Islet of Langerhans (tissue), 1 donor: ENCODE results near the gene ZNF275.
"Not testable (repeated sequence)": the region's sequence is repeated elsewhere in the genome, so short reads cannot be mapped to it uniquely, and the experiment has no call there.

Source experiments
- FAIRE-seq: peaks from one replicate; lab custom pipeline; 2011; peaks lifted over from hg19 to GRCh38; lab: Jason Lieb, UNC

The ZNF275 gene

DNA sequence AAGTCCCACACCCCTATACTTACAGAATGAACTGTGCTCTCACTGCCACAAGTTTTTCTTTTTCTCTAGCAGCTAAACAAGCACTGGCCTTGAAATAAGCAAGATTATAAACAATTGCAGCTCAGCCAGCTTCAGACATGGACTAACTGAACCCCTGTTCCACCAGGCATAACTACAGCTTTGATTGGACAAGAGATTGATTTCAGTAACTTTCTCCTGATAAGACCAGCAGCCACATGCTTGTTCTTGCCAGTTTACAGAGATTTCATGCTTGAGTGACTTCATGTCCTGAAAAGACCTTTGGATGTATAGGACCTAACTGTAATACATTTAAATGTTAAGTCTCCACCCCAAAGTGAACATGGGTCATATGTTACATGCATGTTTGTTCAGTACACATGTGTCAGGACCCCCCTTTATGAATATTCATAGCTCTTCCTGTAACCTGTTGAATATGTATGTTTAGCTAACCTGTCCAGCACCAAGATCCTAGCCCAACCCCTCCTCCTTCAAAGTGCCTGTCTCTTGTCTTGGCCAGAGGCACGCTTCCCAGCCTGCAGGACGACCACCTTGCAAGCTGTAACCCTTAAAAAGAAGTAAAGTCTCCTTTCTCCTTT lies 27.9 kb downstream of the ZNF275 start:
- peak; percentile 93 for FAIRE-seq

DNA sequence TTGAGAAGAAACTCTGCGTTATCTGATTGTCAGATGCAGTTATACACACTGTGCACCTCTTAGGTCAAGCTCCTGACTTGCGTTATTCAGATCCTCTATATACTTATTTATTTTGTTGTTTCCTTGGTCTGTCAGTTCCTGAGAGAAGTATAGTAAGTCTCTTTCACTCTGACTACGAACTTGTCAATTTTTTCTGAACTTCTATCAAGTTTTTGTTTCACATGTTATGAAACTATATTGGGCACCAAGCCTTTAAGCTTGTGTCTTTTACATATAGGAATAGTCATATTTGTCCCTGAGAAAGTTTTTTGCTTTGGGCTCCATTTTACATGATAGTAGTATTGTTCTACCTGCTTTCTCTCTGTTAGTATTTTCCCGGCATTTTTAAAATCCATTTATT lies 31.7 kb downstream of the ZNF275 start:
- FAIRE-seq, result no peak

DNA sequence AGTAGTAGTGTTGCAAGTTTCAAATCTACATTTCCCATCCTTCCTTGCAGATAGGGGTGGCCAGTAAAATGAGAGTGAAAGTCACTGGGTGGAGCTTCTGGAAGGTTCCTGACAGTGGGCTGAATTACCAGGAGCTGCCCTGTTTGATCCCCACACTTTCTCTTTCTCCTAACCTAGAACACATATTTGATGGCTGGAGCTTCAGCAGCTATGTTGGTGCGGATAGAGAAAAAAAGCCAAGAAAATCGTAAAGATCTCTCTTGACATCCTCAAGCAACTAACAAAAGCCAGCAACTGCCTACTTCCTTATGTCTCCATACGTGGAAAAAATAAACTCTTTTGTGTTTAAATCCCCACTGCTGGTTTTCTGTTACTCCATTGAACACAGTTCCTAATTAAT lies 32.2 kb downstream of the ZNF275 start:
- no peak for FAIRE-seq

- FAIRE-seq, result peak; percentile 27
Measured at GRCh38 chrX:153366878-153367538, 33.1 kb downstream of the ZNF275 start.

DNA sequence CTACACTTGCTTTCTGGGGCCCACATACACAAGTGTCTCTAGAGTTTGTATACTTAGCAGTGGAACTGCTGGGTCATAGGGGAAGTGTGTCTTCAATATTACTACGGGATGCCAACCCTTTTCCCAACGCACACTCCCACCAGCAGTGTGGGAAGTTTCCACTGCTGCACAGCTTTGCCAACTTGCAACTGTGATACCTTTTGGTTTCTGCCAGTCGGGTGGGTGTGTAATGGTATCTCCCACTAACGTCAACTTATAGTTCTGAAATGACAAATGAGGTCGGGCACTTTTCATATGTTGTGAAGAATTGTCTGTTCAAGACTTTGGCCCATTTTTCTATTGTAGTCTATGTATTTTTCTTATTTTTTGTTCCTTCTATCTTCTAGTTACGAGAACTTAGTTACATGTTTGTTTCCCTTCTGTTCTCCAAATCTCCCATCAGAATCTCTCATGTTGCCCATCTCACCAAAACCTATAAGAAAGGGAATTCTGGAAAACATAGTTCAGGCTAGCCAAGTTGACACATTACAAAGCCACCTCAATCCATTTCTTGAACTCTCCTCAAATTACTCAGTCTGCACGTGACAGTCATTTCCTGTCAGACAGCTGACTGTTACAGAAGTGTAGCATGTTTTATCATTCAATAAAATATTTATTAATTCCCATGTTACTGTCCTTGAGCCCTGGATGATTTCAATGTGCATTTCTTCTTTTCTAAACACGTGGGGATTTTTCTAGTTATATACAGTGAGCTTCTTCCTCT lies 36.5 kb downstream of the ZNF275 start:
- peak; percentile 60 for FAIRE-seq

DNA sequence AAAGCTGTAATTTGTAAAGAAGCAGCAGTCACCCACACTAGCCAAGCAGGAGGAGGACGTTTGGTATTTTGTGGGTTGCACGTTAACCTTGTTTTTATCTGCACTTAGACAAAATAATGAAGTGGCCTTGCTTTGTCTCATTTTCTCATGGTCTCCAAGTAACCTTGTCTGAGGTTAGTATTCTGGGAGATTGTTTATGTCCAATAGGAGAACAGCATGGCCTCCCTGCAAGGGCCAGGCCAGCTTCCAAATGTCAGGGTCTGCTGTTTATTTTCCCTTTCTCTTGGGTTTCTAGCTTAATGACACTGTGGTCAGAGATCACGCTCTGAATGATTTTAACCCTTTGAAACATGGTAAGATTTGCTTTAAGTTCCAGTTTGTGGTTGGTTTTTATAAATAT lies 37.3 kb downstream of the ZNF275 start:
- no peak for FAIRE-seq

GRCh38 chrX:153372949-153373348 lies 39.0 kb downstream of the ZNF275 start:
- no peak for FAIRE-seq

- no peak for FAIRE-seq
Measured at GRCh38 chrX:153374426-153374825, 40.5 kb downstream of the ZNF275 start.

GRCh38 chrX:153375571-153375970 lies 41.6 kb downstream of the ZNF275 start:
- no peak for FAIRE-seq

DNA sequence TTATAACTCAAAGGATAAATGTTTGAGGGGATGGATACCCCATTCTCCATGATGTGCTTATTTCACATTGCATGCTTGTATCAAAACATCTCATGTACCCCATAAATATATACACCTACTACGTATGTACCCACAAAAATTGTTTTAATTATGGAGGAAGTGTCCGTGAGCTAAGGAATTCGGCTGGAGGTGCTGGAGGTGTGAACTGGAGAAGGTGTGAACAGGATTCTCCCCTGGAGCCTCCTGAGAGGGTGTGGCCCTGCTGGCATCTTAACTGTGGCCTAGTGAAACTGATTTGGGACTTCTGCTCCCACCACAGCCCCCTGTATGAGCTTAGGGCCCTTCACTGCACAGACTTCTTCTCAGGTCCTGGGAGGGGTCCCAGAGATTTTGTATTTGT lies 43.8 kb downstream of the ZNF275 start:
- FAIRE-seq, result no peak

DNA sequence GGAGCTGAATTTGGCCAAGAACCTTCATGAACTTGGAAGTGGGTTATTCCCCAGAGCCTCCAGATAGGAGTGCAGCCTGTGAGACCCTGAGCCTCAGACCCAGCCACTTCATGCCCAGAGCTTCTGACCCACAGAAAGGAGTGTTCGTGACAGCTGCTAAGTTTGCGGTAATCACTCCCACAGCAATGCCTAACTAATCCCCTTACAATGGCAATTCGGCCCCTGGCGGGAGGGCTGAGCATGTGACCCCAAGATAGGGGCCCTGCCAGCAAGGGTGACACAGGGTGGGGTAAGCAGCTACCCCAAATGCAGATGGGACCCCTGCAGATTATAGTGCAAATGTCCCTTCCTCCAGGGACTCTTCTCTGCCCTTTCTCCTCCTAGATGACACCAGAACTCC lies 44.7 kb downstream of the ZNF275 start:
- FAIRE-seq, result no peak

- no peak for FAIRE-seq
Measured at GRCh38 chrX:153379508-153379907, 45.6 kb downstream of the ZNF275 start.

GRCh38 chrX:153379971-153380581 lies 46.1 kb downstream of the ZNF275 start:
- no peak for FAIRE-seq

- FAIRE-seq, result no peak
Measured at GRCh38 chrX:153380691-153381090, 46.7 kb downstream of the ZNF275 start.

- FAIRE-seq, result peak; percentile 97
Measured at GRCh38 chrX:153381684-153382532, 48.0 kb downstream of the ZNF275 start.

- FAIRE-seq, result no peak
Measured at GRCh38 chrX:153382563-153383482, 48.9 kb downstream of the ZNF275 start.

GRCh38 chrX:153384390-153384789 lies 50.4 kb downstream of the ZNF275 start:
- FAIRE-seq, result no peak

DNA sequence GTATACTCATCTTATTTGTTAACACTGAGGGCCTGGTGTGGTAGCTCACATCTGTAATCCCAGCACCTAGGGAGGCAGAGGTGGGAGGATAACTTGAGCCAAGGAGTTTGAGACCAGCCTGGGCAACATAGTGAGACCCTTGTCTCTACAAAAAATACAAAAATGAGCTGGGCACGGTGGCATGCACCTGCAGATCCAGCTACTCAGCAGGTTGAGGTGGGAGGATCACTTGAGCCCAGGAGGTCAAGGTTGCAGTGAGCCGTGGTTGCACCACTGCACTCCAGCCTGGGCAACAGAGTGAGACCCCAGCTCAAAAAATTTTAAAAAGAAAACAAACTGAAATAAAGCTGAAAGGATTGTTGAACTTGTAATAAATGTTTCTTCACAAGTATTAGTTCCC lies 51.0 kb downstream of the ZNF275 start:
- FAIRE-seq, result not testable (repeated sequence)

GRCh38 chrX:153386097-153386496 lies 52.1 kb downstream of the ZNF275 start:
- FAIRE-seq, result no peak

- FAIRE-seq, result no peak
Measured at GRCh38 chrX:153387345-153387744, 53.4 kb downstream of the ZNF275 start.
